ENCODE results near the gene EMSY. TPM values are rescaled to one million over a fixed set of nuclear protein-coding genes. Genes with fewer than 3 reads are reported as not detected.

The EMSY gene
- polyA plus RNA-seq, 1 of the 3 experiments (the other 2 are of a cell fraction): 11.1 TPM

- TF ChIP-seq GABPA (IDR thresholded peaks at IDR 0.05; ENCODE audit: low read depth) (no peak), RAD21 (IDR thresholded peaks at IDR 0.05; ENCODE audit: low read length) (no peak), YY1 (IDR thresholded peaks at IDR 0.05; ENCODE audit: low read depth) (peak; percentile 93), USF1 (IDR thresholded peaks at IDR 0.05; ENCODE audit: borderline replicate concordance, low read depth) (0 out of 2 replicates have a peak, but pooled peaks have one; percentile 7), EP300 (IDR thresholded peaks at IDR 0.05; ENCODE audit: borderline replicate concordance in 1 of 2, low read depth in 1 of 2, low read length in 1 of 2) (no peak), IRF3 (IDR thresholded peaks at IDR 0.05; ENCODE audit: low read depth, low read length) (no peak), RXRA (IDR thresholded peaks at IDR 0.05; ENCODE audit: borderline replicate concordance, low read depth) (no peak), GATA2 (CRISPR knock-in tag; IDR thresholded peaks at IDR 0.05) (no peak), REST (IDR thresholded peaks at IDR 0.05; ENCODE audit: low read depth, low read length) (peak; percentile 69; the same call in 1 of the 2 replicates), PBX3 (IDR thresholded peaks at IDR 0.05) (no peak)
Observed at GRCh38 chr11:76444384-76445120, at the start of gene EMSY (continued).

GRCh38 chr11:76395296-76395695, 49.5 kb upstream of the EMSY start:
- no peaks in the 10 kb centered on the region for H4K20me1 ChIP-seq (ENCODE audit: insufficient read depth)
- DNase-seq: no peak
- no peak overlapping the region for H3K27ac ChIP-seq (ENCODE audit: low read depth in 2 of 2, low read length in 1 of 2)
- no peak overlapping the region for H3K9ac ChIP-seq
- no peaks in the 10 kb centered on the region for H3K79me2 ChIP-seq (ENCODE audit: insufficient read depth)
- no peaks in the 10 kb centered on the region for H3K36me3 ChIP-seq (replicated peaks in 1 of 2; ENCODE audit: control insufficient read depth in 1 of 2, insufficient read depth in 2 of 2, low read length in 1 of 2)
- H3K27me3 ChIP-seq (ENCODE audit: insufficient read depth): no peaks in the 10 kb centered on the region
- no peaks in the 10 kb centered on the region for H3K9me2 ChIP-seq
- H2AFZ ChIP-seq (ENCODE audit: low read depth): no peak overlapping the region
- H3K9me3 ChIP-seq: no peaks in the 10 kb centered on the region
- no peaks in the 10 kb centered on the region for H3F3A ChIP-seq (replicated peaks; ENCODE audit: insufficient read depth)
- WGBS (ENCODE audit: low lambda C conversion rate): 79% methylated on average over 1 of the region's 1 CpG
- ChIA-PET POLR2A (no interaction called here), CTCF (interaction anchor here (0.8 kb wide), 1 partner anchor 10 kb away, joined by 3 read pairs; no protein-coding TSS in a partner anchor)
- no peak overlapping the region for H3K4me2 ChIP-seq
- H3K4me3 ChIP-seq (ENCODE audit: low read depth in 2 of 2, low read length in 1 of 2): no peak overlapping the region
- peaks cover 0 to 6% of the 10 kb centered on the region in 2 experiments; a peak in 1 of 4 replicates for H3K4me1 ChIP-seq (ENCODE audit: control insufficient read depth in 1 of 2, insufficient read depth in 2 of 2, low read depth in 1 of 2, low read length in 1 of 2)
- TF ChIP-seq PBX3 (IDR thresholded peaks at IDR 0.05): no peak
- no peak for TF ChIP-seq USF2 (IDR thresholded peaks at IDR 0.05; ENCODE audit: borderline replicate concordance, low read depth, low read length)
- no peak for TF ChIP-seq CTCF (IDR thresholded peaks at IDR 0.05)
- TF ChIP-seq EP300 (IDR thresholded peaks at IDR 0.05; ENCODE audit: borderline replicate concordance in 1 of 2, low read depth in 1 of 2, low read length in 1 of 2): no peak
- no peak for TF ChIP-seq RXRA (IDR thresholded peaks at IDR 0.05; ENCODE audit: borderline replicate concordance, low read depth)
- no peak for TF ChIP-seq YY1 (IDR thresholded peaks at IDR 0.05; ENCODE audit: low read depth)
- no peak for TF ChIP-seq MXI1 (IDR thresholded peaks at IDR 0.05; ENCODE audit: low read depth, low read length)
- no peak for TF ChIP-seq RCOR1 (IDR thresholded peaks at IDR 0.05; ENCODE audit: low read length)
- TF ChIP-seq GATA2 (CRISPR knock-in tag; IDR thresholded peaks at IDR 0.05): no peak
- TF ChIP-seq IRF3 (IDR thresholded peaks at IDR 0.05; ENCODE audit: low read depth, low read length): no peak
- TF ChIP-seq SIN3A (IDR thresholded peaks at IDR 0.05; ENCODE audit: borderline replicate concordance, low read depth, low read length): no peak
- TF ChIP-seq RAD21 (IDR thresholded peaks at IDR 0.05; ENCODE audit: low read length): no peak

All from SK-N-SH (cell line).